ENCODE measurements around the gene SEC24B.
"Not testable (repeated sequence)": the region's sequence is repeated elsewhere in the genome, so short reads cannot be mapped to it uniquely, and the experiment has no call there.

Gene SEC24B

GRCh38 chr4:109447278-109447677, 13.7 kb downstream of the SEC24B start:
- Histone ChIP-seq H3K9me3 (ENCODE audit: control insufficient read depth, low read length) (no peaks in the 10 kb centered on the region), H4K91ac (ENCODE audit: low read length) (no peak overlapping the region), H3K27ac (ENCODE audit: low read length, poor library complexity, severe bottlenecking) (no peak overlapping the region), H3K9ac (ENCODE audit: low read length) (no peak overlapping the region), H3K18ac (ENCODE audit: low read depth in 1 of 2, low read length in 2 of 2) (no peak overlapping the region), H3K79me1 (replicated peaks; ENCODE audit: low read length, poor library complexity, severe bottlenecking) (no peaks in the 10 kb centered on the region), H3K4me3 (ENCODE audit: insufficient read depth in 1 of 2, low read depth in 1 of 2, low read length in 2 of 2) (no peak overlapping the region), H2BK12ac (ENCODE audit: low read length in 2 of 2) (no peak overlapping the region), H3K4me1 (ENCODE audit: control insufficient read depth, insufficient read depth, low read depth, low read length) (peaks cover 3% of the 10 kb centered on the region), H2AK5ac (ENCODE audit: low read length, severe bottlenecking) (no peak overlapping the region), H3K14ac (ENCODE audit: low read length in 2 of 2) (no peak overlapping the region), H3K4me2 (ENCODE audit: low read length, poor library complexity, severe bottlenecking) (no peak overlapping the region), H3K23ac (ENCODE audit: low read length in 2 of 2) (no peak overlapping the region), H3K36me3 (ENCODE audit: control insufficient read depth in 1 of 2, insufficient read depth in 2 of 2, low read depth in 1 of 2, low read length in 2 of 2) (peaks cover 11 to 42% of the 10 kb centered on the region in 2 experiments), H2BK15ac (ENCODE audit: low read depth, poor library complexity, severe bottlenecking) (no peak overlapping the region), H2BK5ac (ENCODE audit: low read depth, low read length, poor library complexity, severe bottlenecking) (no peak overlapping the region), H2BK120ac (ENCODE audit: low read depth, low read length) (no peak overlapping the region), H3K27me3 (ENCODE audit: control insufficient read depth in 1 of 2, insufficient read depth in 1 of 2, low read length in 2 of 2) (no peaks in the 10 kb centered on the region), H3K4ac (ENCODE audit: low read depth in 1 of 2, low read length in 2 of 2) (no peak overlapping the region), H2AFZ (ENCODE audit: low read depth, low read length) (no peak overlapping the region), H4K8ac (ENCODE audit: low read length) (no peak overlapping the region)
- no peak for DNase-seq

- no peak for DNase-seq
- Histone ChIP-seq H2BK12ac (ENCODE audit: low read length in 2 of 2) (no peak overlapping the region), H3K4me3 (ENCODE audit: insufficient read depth in 1 of 2, low read depth in 1 of 2, low read length in 2 of 2) (no peak overlapping the region), H3K27ac (ENCODE audit: low read length, poor library complexity, severe bottlenecking) (no peak overlapping the region), H3K79me1 (replicated peaks; ENCODE audit: low read length, poor library complexity, severe bottlenecking) (no peaks in the 10 kb centered on the region), H3K23ac (ENCODE audit: low read length in 2 of 2) (no peak overlapping the region), H3K9me3 (ENCODE audit: control insufficient read depth, low read length) (no peaks in the 10 kb centered on the region), H3K27me3 (ENCODE audit: control insufficient read depth in 1 of 2, insufficient read depth in 1 of 2, low read length in 2 of 2) (no peaks in the 10 kb centered on the region), H4K8ac (ENCODE audit: low read length) (no peak overlapping the region), H2AFZ (ENCODE audit: low read depth, low read length) (no peak overlapping the region), H3K9ac (ENCODE audit: low read length) (no peak overlapping the region), H2BK15ac (ENCODE audit: low read depth, poor library complexity, severe bottlenecking) (no peak overlapping the region), H3K36me3 (ENCODE audit: control insufficient read depth in 1 of 2, insufficient read depth in 2 of 2, low read depth in 1 of 2, low read length in 2 of 2) (peaks cover 8 to 49% of the 10 kb centered on the region in 2 experiments), H3K4ac (ENCODE audit: low read depth in 1 of 2, low read length in 2 of 2) (no peak overlapping the region), H3K14ac (ENCODE audit: low read length in 2 of 2) (no peak overlapping the region), H2AK5ac (ENCODE audit: low read length, severe bottlenecking) (no peak overlapping the region), H2BK5ac (ENCODE audit: low read depth, low read length, poor library complexity, severe bottlenecking) (no peak overlapping the region), H3K4me1 (ENCODE audit: control insufficient read depth, insufficient read depth, low read depth, low read length) (no peaks in the 10 kb centered on the region), H4K91ac (ENCODE audit: low read length) (no peak overlapping the region), H3K4me2 (ENCODE audit: low read length, poor library complexity, severe bottlenecking) (no peak overlapping the region), H2BK120ac (ENCODE audit: low read depth, low read length) (no peak overlapping the region), H3K18ac (ENCODE audit: low read depth in 1 of 2, low read length in 2 of 2) (no peak overlapping the region)
- no CpG with 5 or more reads among the region's 3 CpGs for WGBS
Measured at GRCh38 chr4:109451544-109452273, 18.1 kb downstream of the SEC24B start.

GRCh38 chr4:109453110-109453509, 19.5 kb downstream of the SEC24B start:
- H3K27ac ChIP-seq (ENCODE audit: low read length, poor library complexity, severe bottlenecking); H2BK12ac ChIP-seq (ENCODE audit: low read length in 2 of 2); H3K9ac ChIP-seq (ENCODE audit: low read length); H2BK5ac ChIP-seq (ENCODE audit: low read depth, low read length, poor library complexity, severe bottlenecking); H3K9me3 ChIP-seq (ENCODE audit: control insufficient read depth, low read length); H3K79me1 ChIP-seq (replicated peaks; ENCODE audit: low read length, poor library complexity, severe bottlenecking); H2AFZ ChIP-seq (ENCODE audit: low read depth, low read length); H3K4ac ChIP-seq (ENCODE audit: low read depth in 1 of 2, low read length in 2 of 2); DNase-seq; H3K18ac ChIP-seq (ENCODE audit: low read depth in 1 of 2, low read length in 2 of 2); H2BK120ac ChIP-seq (ENCODE audit: low read depth, low read length); H3K4me2 ChIP-seq (ENCODE audit: low read length, poor library complexity, severe bottlenecking); H3K27me3 ChIP-seq (ENCODE audit: control insufficient read depth in 1 of 2, insufficient read depth in 1 of 2, low read length in 2 of 2); H3K4me1 ChIP-seq (ENCODE audit: control insufficient read depth, insufficient read depth, low read depth, low read length); H4K8ac ChIP-seq (ENCODE audit: low read length); H2BK15ac ChIP-seq (ENCODE audit: low read depth, poor library complexity, severe bottlenecking); H4K91ac ChIP-seq (ENCODE audit: low read length); H3K14ac ChIP-seq (ENCODE audit: low read length in 2 of 2); H3K23ac ChIP-seq (ENCODE audit: low read length in 2 of 2); H2AK5ac ChIP-seq (ENCODE audit: low read length, severe bottlenecking); H3K4me3 ChIP-seq (ENCODE audit: insufficient read depth in 1 of 2, low read depth in 1 of 2, low read length in 2 of 2): not testable (repeated sequence)
- peaks cover 8 to 56% of the 10 kb centered on the region in 2 experiments for H3K36me3 ChIP-seq (ENCODE audit: control insufficient read depth in 1 of 2, insufficient read depth in 2 of 2, low read depth in 1 of 2, low read length in 2 of 2)
- 100% methylated on average over 2 of the region's 3 CpGs for WGBS

GRCh38 chr4:109462297-109462696, 28.7 kb downstream of the SEC24B start:
- Histone ChIP-seq H2BK12ac (ENCODE audit: low read length in 2 of 2) (no peak overlapping the region), H2AK5ac (ENCODE audit: low read length, severe bottlenecking) (no peak overlapping the region), H2BK15ac (ENCODE audit: low read depth, poor library complexity, severe bottlenecking) (no peak overlapping the region), H3K9me3 (ENCODE audit: control insufficient read depth, low read length) (no peaks in the 10 kb centered on the region), H3K4me1 (ENCODE audit: control insufficient read depth, insufficient read depth, low read depth, low read length) (no peaks in the 10 kb centered on the region), H3K27ac (ENCODE audit: low read length, poor library complexity, severe bottlenecking) (no peak overlapping the region), H4K8ac (ENCODE audit: low read length) (no peak overlapping the region), H3K4me3 (ENCODE audit: insufficient read depth in 1 of 2, low read depth in 1 of 2, low read length in 2 of 2) (no peak overlapping the region), H3K14ac (ENCODE audit: low read length in 2 of 2) (no peak overlapping the region), H3K79me1 (replicated peaks; ENCODE audit: low read length, poor library complexity, severe bottlenecking) (peaks cover 5% of the 10 kb centered on the region), H2AFZ (ENCODE audit: low read depth, low read length) (no peak overlapping the region), H3K18ac (ENCODE audit: low read depth in 1 of 2, low read length in 2 of 2) (no peak overlapping the region), H3K27me3 (ENCODE audit: control insufficient read depth in 1 of 2, insufficient read depth in 1 of 2, low read length in 2 of 2) (no peaks in the 10 kb centered on the region), H3K36me3 (ENCODE audit: control insufficient read depth in 1 of 2, insufficient read depth in 2 of 2, low read depth in 1 of 2, low read length in 2 of 2) (peaks cover 11 to 37% of the 10 kb centered on the region in 2 experiments), H3K9ac (ENCODE audit: low read length) (no peak overlapping the region), H4K91ac (ENCODE audit: low read length) (no peak overlapping the region), H2BK5ac (ENCODE audit: low read depth, low read length, poor library complexity, severe bottlenecking) (no peak overlapping the region), H3K4me2 (ENCODE audit: low read length, poor library complexity, severe bottlenecking) (no peak overlapping the region), H2BK120ac (ENCODE audit: low read depth, low read length) (no peak overlapping the region), H3K23ac (ENCODE audit: low read length in 2 of 2) (no peak overlapping the region), H3K4ac (ENCODE audit: low read depth in 1 of 2, low read length in 2 of 2) (no peak overlapping the region)
- WGBS: over 99% methylated on average over 3 of the region's 3 CpGs
- no peak for DNase-seq

All from mesenchymal stem cell (in vitro differentiated cells and primary cell).